Measurements from ENCODE around the gene IFNA2.
A peak's percentile ranks its signal among the peaks of the same experiment; 100 is the strongest.
"Not testable (repeated sequence)": the region's sequence is repeated elsewhere in the genome, so short reads cannot be mapped to it uniquely, and the experiment has no call there.

IFNA2 gene

GRCh38 chr9:21385131-21385670 is at the start of gene IFNA2:
Gene IFNA2 (minus strand): TSS chr9:21385398. CDS start chr9:21385329, 69 bp downstream.
- no peak for DNase-seq

- DNase-seq: not testable (repeated sequence)
Measured at GRCh38 chr9:21435015-21435383, 49.8 kb upstream of the IFNA2 start.

- DNase-seq: peak; percentile 19
Measured at GRCh38 chr9:21434202-21435014, 49.2 kb upstream of the IFNA2 start.

- no peak for DNase-seq
Measured at GRCh38 chr9:21432672-21433425, 47.7 kb upstream of the IFNA2 start.

GRCh38 chr9:21429191-21429590 is 44.0 kb upstream of the IFNA2 start:
- no peak for DNase-seq

- DNase-seq: no peak
Measured at GRCh38 chr9:21428235-21428634, 43.0 kb upstream of the IFNA2 start.

GRCh38 chr9:21415493-21416267 is 30.5 kb upstream of the IFNA2 start:
- DNase-seq: no peak

GRCh38 chr9:21414220-21414940 is 29.2 kb upstream of the IFNA2 start:
- no peak for DNase-seq

GRCh38 chr9:21413624-21414023 is 28.4 kb upstream of the IFNA2 start:
- DNase-seq: no peak

- no peak for DNase-seq
Measured at GRCh38 chr9:21413151-21413550, 28.0 kb upstream of the IFNA2 start.

GRCh38 chr9:21412107-21412506 is 26.9 kb upstream of the IFNA2 start:
- no peak for DNase-seq

- DNase-seq: no peak
Measured at GRCh38 chr9:21408817-21409216, 23.6 kb upstream of the IFNA2 start, which contains the start of gene IFNA8. Gene IFNA8 (plus strand): TSS chr9:21409117. CDS start chr9:21409177, 60 bp downstream.

GRCh38 chr9:21404146-21404545 is 18.9 kb upstream of the IFNA2 start:
- no peak for DNase-seq

- no peak for DNase-seq
Measured at GRCh38 chr9:21402386-21403251, 17.4 kb upstream of the IFNA2 start.

GRCh38 chr9:21399956-21400355 is 14.8 kb upstream of the IFNA2 start:
- DNase-seq: no peak

GRCh38 chr9:21398955-21399489 is 13.8 kb upstream of the IFNA2 start:
- DNase-seq: no peak

- peak; percentile 43 for DNase-seq
Measured at GRCh38 chr9:21395778-21396717, 10.8 kb upstream of the IFNA2 start.

GRCh38 chr9:21392270-21392669 is 7.1 kb upstream of the IFNA2 start:
- no peak for DNase-seq

GRCh38 chr9:21383627-21384026 is 1.6 kb downstream of the IFNA2 start:
- no peak for DNase-seq

All from CD4-positive, alpha-beta T cell treated with Interleukin-15 for 1 hour (primary cell).